Cortex of kidney (tissue), 1 donor: Measurements from ENCODE around the gene L1CAM.

ENCODE experiments used
- DNase-seq: peaks from one replicate; lab custom pipeline; 2025; lab: John Stamatoyannopoulos, UW

The L1CAM gene

DNA sequence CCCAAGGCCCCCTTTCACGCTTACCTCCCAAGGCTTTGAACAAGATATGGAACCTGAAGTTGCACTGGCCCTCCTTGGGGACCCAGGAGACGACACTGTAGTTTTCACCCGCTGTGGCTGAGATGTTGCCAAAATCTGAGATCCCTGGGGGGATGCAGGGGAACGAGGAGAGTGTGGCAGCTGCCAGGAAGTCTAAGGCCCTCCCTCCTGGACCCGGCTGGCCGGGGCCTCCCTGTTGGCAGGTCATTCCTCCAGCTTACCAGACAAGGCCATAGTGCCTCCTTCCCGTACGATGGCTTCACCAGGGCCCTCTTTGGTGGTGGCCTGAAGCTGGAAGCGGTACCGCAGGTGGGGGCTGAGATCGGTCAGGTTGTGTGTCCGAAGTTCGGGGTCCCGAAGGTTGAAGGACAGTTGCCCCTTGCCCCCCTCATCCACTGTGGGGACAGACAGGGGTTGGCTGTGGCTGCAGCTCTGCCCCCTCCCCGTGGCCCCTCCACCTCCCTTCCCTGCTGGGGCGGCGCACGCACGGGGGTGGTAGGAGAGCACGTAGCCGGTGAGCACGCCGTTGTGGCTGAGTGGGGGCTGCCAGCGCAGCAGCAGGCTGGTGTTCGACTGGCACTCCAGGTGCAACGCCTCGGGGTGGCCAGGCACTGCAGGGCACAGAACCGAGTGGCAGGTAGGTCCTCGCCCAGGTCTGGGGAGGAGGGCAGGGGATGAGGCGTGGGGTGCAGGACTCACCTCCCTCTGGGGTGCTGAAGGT lies 21.2 kb downstream of the L1CAM start:
- DNase-seq: no peak

- no peak for DNase-seq
Observed at GRCh38 chrX:153864101-153864500, 21.9 kb downstream of the L1CAM start.

GRCh38 chrX:153863251-153863991 lies 22.6 kb downstream of the L1CAM start:
- DNase-seq: no peak

- DNase-seq: no peak
Observed at GRCh38 chrX:153862369-153863250, 23.4 kb downstream of the L1CAM start.

- DNase-seq: no peak
Observed at GRCh38 chrX:153861733-153862310, 24.2 kb downstream of the L1CAM start.

GRCh38 chrX:153861151-153861550 lies 24.8 kb downstream of the L1CAM start:
- no peak for DNase-seq

- no peak for DNase-seq
Observed at GRCh38 chrX:153857348-153857903, 28.5 kb downstream of the L1CAM start.

DNA sequence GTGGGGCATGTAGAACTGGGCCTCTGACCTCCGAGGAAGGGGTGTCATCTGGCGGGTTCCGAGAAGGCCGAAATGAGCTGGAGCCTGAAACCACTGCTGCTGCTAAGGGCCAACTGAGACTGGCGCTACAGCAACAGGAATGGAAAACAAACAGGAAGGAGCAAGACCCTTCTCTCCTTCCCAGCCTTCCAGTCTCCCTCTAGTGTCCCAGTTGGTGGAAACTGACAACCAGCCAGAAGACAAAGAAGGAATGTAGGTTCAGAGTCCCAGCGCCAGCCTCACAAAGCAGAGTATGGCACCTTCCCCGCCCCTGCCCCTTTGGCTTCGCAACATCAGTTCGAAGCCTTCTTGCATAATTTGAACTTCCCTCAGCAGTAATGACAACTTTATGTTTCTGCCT lies 31.3 kb downstream of the L1CAM start:
- DNase-seq: no peak

DNA sequence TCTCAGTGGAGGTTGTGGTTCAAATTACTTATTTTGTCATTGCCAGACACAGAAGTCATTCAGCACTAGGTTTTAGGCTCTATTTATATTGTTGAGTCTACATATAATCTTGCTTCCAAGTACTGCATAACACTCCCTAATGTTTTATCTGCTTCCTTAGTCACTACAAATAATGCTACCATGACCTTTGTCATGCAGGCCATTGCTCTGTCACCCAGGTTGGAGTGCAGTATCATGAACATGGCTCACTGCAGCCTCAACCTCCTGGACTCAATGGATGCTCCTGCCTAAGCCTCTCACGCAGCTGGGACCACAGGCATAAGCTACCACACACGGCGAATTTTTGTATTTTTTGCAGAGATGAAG lies 32.1 kb downstream of the L1CAM start:
- no peak for DNase-seq

- DNase-seq: no peak
Observed at GRCh38 chrX:153853180-153853901, 32.6 kb downstream of the L1CAM start.

DNA sequence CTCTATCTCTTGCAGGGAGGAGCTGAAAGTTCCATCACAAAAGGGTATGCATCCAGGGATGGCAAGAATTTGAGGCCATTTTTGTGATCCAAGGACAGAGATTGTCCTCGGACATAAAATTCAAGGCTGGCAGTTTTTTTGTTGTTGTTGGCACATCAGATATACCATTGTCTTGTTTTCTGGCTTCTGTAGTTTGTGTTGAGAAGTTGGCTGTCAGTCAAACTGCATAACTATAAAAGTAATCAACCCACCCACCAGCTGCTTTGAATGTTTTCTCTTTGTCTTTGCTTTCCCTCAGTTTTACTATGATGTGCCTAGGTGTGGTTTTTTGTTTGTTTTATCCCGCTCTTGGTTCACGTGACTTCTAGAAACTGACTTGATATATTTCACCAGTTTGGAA lies 34.0 kb downstream of the L1CAM start:
- DNase-seq: no peak

GRCh38 chrX:153848325-153848724 lies 37.6 kb downstream of the L1CAM start:
- DNase-seq: no peak

- no peak for DNase-seq
Observed at GRCh38 chrX:153845842-153846241, 40.1 kb downstream of the L1CAM start.

DNA sequence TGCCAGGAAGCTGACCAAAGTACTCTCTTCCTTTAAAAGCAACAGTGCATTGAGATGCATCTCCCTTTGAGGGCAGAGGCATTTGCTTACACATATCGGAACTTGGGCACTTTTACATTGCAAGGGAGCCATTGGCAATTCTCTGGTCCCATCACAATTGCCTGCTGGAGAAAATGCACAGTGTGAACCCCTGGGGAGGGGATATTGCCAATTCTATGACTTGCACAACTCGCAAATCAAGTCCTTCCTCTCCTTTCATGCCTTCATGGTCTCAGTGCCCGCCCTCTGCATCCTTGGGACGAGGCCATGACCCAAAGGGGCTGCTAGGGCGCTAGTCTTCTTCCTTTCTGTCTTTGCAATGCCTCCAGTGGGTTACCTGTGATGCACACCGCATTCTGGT lies 40.8 kb downstream of the L1CAM start:
- no peak for DNase-seq

- DNase-seq: no peak
Observed at GRCh38 chrX:153844509-153845082, 41.4 kb downstream of the L1CAM start.

- no peak for DNase-seq
Observed at GRCh38 chrX:153836921-153837320, 49.1 kb downstream of the L1CAM start.

GRCh38 chrX:153832728-153833127 lies 53.2 kb downstream of the L1CAM start:
- no peak for DNase-seq

- DNase-seq: no peak
Observed at GRCh38 chrX:153831429-153832150, 54.4 kb downstream of the L1CAM start.

DNA sequence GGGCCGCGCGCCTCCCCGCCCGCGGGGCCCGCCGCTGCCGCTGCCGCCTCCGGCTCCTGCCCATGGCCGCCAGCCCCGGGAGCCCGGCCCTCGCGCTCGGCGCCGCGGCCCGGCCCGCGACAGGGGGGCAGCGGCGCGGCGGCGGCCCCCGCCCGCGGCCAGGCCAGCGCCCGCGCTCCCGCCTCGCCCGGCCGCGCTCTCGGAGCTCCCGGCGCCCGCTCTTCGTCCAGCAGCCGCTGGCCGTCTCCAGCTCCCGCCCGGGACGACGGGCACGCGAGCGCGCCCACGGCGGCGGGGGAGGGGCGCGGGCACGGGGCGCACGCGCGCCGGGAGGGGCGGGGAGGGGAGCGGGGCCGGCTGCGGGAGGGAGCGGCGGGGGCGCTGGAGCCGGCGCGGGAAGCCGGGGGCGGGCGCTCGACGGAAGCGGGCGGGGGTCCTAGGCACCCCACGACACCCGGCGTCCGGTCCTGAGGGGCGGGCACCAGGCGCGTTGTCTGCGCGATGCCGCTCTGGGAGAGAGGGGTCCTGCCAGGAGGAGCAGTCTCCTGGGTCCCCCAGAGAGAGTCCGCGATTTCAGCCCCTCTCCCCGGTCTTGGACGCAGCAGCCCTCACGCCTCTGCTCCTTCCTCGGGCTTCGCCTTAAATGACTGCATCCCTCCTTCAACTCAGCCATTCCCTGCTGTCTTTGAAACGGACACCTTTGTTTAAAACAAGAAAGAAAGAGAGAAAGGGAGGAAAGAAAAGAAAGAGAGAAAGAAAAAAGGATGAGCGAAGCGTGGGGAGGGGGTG lies 55.1 kb downstream of the L1CAM start:
- DNase-seq: no peak
